Measurements from ENCODE around the gene SFMBT1. TPM values are rescaled to one million over a fixed set of nuclear protein-coding genes. Genes with fewer than 3 reads are reported as not detected.

SFMBT1 gene
- polyA plus RNA-seq, 1 donor from 2014 or later, result 17.8 TPM

DNA sequence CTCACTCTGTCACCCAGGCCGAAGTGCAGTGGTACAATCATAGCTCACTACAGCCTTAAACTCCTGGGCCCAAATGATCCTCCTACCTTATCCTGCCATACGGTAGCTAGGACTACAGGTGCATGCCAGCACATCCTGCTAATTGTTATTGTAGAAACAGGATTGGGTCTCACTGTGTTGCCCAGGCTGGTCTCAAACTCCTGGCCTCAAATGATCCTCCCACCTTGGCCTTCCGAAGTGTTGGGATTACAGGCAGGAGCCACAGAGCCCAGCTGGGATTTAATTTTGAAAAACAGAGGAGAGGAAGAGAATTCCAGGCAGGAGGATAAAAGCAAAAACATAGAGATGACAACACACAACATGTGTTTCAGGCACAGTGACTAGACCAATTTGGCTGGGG is 40.5 kb downstream of the SFMBT1 start:
- H3K4me3 Mint-ChIP-seq, result peak overlapping the region in 1 of 4 donors; percentile 65
- no peaks in the 10 kb centered on the region for H3K9me3 Mint-ChIP-seq
- peaks cover 4% of the 10 kb centered on the region for H3K36me3 Mint-ChIP-seq
- no peaks in the 10 kb centered on the region for H3K27me3 Mint-ChIP-seq
- H3K4me1 Mint-ChIP-seq, result peaks cover 18 to 24% (median 20%) of the 10 kb centered on the region in 3 donors
- H3K27ac Mint-ChIP-seq, result peak overlapping the region in 1 of 3 donors; percentile 32

- Mint-ChIP-seq H3K36me3 (peaks cover 3% of the 10 kb centered on the region), H3K27me3 (no peaks in the 10 kb centered on the region), H3K4me3 (no peak overlapping the region), H3K4me1 (peaks cover 8 to 13% (median 11%) of the 10 kb centered on the region in 3 donors), H3K27ac (no peak overlapping the region), H3K9me3 (no peaks in the 10 kb centered on the region)
These were observed 42.6 kb downstream of the SFMBT1 start for GRCh38 chr3:53003320-53003719.

DNA sequence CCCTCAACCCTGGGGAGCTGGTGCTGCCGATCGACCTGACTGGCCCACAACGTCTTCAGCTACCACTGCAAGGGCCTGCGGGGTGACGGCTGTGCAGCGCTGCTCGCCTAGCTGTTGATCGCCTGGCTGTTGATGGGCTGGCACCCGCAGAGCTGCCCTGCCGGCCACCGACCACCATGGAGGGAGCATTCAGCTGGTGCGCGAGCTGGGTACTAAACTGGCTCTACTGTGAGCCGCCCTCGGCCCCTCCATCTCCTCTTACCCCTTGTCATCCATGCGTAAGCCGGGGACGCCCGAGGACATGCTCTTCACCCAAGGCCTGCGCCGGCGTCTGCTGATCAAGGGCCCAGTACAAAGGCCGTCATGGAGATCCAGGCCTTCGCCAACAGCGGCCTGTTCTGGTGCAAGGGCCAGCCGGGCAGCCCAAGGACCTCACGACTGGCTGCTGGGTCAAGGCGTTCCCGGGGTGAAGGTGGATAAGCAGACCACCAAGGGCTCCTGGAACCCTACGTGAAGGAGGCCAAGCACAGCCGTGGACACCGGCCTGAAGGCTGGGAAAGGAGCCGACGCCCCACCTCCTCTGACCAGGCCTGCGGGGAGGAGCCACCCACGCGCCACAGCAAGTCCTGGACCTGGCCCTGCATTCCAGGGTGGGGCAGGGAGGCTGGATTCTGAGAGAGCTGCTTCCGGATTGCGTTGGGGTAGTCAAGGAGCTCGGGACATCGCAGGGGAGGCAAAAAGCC is 46.9 kb downstream of the SFMBT1 start:
- Mint-ChIP-seq H3K27ac (no peak overlapping the region), H3K4me3 (no peak overlapping the region), H3K9me3 (no peaks in the 10 kb centered on the region), H3K36me3 (no peaks in the 10 kb centered on the region), H3K4me1 (peaks cover 0 to 5% (median 0%) of the 10 kb centered on the region in 3 donors), H3K27me3 (no peaks in the 10 kb centered on the region)

DNA sequence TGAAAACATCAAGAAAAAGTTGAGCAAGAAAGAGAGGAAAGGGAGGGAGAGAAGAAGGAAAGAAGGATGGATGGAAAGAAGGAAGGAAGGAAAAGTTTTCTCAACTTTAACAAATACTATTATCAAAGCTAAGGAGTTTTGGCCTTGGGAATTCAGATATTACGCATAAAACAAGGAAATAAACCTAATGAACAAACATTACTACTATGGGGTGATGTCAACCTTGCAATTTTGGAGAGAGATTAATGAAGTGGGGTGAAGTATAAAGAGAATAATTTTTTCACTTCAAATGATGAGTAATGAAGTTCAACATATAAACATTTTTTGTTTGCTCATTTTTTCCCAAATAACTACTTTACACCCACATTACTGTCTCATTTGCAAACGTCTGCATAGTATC is 55.2 kb downstream of the SFMBT1 start:
- Mint-ChIP-seq H3K27me3 (no peaks in the 10 kb centered on the region), H3K27ac (peak overlapping the region in 1 of 3 donors; percentile 59), H3K4me3 (no peak overlapping the region), H3K9me3 (no peaks in the 10 kb centered on the region), H3K36me3 (no peaks in the 10 kb centered on the region), H3K4me1 (peaks cover 13 to 16% (median 15%) of the 10 kb centered on the region in 3 donors)

DNA sequence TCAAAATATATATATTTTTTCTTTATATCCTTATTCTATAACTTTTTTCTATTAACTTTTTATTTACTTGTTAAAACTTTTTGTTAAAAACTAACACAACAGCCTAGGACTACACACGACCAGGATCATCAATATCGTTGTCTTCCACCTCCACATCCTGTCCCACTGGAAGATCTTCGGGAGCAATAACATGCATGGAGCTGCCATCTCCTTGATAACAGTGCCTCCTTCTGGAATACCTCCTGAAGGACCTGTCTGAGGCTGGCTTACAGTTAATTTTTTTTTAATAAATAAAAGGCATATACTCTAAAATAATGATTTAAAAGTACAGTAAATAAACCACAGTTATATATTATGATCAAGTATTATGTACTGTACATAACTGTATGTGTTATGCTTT is 58.9 kb downstream of the SFMBT1 start:
- peaks cover 24 to 38% (median 34%) of the 10 kb centered on the region in 3 donors for H3K4me1 Mint-ChIP-seq
- H3K4me3 Mint-ChIP-seq, result no peak overlapping the region
- H3K27ac Mint-ChIP-seq, result no peak overlapping the region
- peaks cover 2% of the 10 kb centered on the region for H3K27me3 Mint-ChIP-seq
- no peaks in the 10 kb centered on the region for H3K36me3 Mint-ChIP-seq
- no peaks in the 10 kb centered on the region for H3K9me3 Mint-ChIP-seq

- H3K4me3 Mint-ChIP-seq, result no peak overlapping the region
- H3K27ac Mint-ChIP-seq, result peak overlapping the region in 1 of 3 donors; percentile 21
- H3K9me3 Mint-ChIP-seq, result no peaks in the 10 kb centered on the region
- peaks cover 2% of the 10 kb centered on the region for H3K27me3 Mint-ChIP-seq
- peaks cover 24 to 38% (median 32%) of the 10 kb centered on the region in 3 donors for H3K4me1 Mint-ChIP-seq
- H3K36me3 Mint-ChIP-seq, result no peaks in the 10 kb centered on the region
These were observed 59.8 kb downstream of the SFMBT1 start for GRCh38 chr3:52986049-52986448.

DNA sequence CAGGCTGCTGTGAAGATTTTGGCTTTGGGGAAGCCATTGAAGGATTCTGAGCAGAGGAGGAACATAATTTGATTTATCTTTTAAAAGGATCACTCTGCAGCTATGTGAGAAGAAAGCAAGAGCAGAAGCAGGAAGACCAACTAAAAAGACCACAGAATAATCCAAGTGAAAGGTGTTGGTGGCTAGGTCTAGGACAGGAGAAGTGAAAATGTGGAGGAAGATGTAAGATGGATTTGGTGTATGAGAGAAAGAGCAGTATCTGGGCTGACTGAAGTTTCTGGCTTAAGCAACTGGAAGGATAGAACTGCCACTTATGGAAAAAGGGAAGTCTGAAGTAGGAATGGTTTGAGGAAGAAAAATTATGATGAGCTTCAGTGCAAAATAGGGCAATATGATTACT is 62.0 kb downstream of the SFMBT1 start:
- peak overlapping the region; percentile 66 to 72 (median 70) for H3K27ac Mint-ChIP-seq
- H3K27me3 Mint-ChIP-seq, result peaks cover 2% of the 10 kb centered on the region
- H3K36me3 Mint-ChIP-seq, result no peaks in the 10 kb centered on the region
- H3K4me3 Mint-ChIP-seq, result peak overlapping the region; percentile 5 to 87 (median 40)
- H3K9me3 Mint-ChIP-seq, result no peaks in the 10 kb centered on the region
- H3K4me1 Mint-ChIP-seq, result peaks cover 30 to 32% (median 31%) of the 10 kb centered on the region in 3 donors

- Mint-ChIP-seq H3K4me1 (peaks cover 30 to 32% (median 31%) of the 10 kb centered on the region in 3 donors), H3K27ac (peak overlapping the region; percentile 66 to 72 (median 70)), H3K9me3 (no peaks in the 10 kb centered on the region), H3K4me3 (peak overlapping the region; percentile 5 to 87 (median 40)), H3K27me3 (peaks cover 2% of the 10 kb centered on the region), H3K36me3 (peaks cover 2% of the 10 kb centered on the region)
These were observed 62.5 kb downstream of the SFMBT1 start for GRCh38 chr3:52983336-52983807.

DNA sequence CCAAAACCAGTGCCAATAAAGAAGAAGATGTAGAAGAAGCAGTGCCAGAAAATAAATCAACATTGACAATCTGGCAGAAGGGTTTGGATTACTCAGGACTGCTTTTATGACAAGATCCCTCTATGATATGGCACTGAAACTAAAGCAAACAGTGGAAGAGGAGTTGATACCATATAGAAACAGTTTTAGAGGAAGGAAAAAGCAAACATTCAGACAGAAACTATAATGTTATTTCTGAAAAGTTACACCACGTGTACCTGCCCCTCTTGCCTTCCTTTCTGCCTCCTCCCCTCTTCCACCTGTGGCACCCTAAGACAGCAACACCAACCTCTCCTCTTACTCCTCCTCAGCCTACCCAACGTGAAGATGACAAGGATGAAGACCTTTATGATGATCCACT is 63.0 kb downstream of the SFMBT1 start:
- Mint-ChIP-seq H3K27ac (peak overlapping the region; percentile 66 to 72 (median 70)), H3K4me3 (peak overlapping the region in 2 of 4 donors; percentile 86 to 87), H3K27me3 (peaks cover 2% of the 10 kb centered on the region), H3K36me3 (peaks cover 2% of the 10 kb centered on the region), H3K4me1 (peaks cover 26 to 27% (median 26%) of the 10 kb centered on the region in 3 donors), H3K9me3 (no peaks in the 10 kb centered on the region)

DNA sequence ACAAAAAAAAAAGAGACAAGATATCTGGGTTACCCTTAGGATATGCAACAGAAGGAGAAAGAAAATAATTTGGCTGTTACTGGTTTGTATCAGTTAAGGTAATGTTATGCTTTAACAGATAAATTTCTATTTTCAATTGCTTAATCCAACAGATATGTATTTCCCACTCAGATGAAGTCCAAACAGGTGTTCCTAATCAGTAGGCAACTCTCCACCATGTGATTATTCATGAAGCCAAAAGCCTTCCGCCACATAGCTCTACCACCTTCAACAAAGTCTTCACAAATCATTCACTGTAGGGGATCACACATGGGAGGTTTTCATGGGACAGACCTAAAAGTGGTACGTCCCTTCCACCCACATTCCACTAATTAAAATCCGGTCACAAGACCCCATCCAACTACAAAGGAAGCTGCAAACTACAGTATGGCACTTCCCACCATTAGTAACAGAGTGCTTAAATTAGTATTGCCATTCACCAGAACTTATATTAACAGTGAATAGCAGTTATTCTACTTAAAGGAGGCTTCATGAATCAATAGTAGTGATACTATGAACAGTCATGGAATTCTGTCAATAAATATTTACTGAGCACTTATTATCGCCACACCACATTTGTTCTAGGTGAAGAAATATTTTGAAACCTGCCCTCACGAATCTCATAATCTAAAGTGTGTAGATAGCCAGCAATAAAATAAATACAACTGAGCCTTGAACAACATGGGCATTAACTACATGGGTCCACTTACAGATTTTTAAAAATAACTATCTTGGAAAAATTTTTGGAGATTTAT is 66.5 kb downstream of the SFMBT1 start:
- no peak overlapping the region for H3K4me3 Mint-ChIP-seq
- peaks cover 2% of the 10 kb centered on the region for H3K27me3 Mint-ChIP-seq
- H3K4me1 Mint-ChIP-seq, result peaks cover 22 to 33% (median 23%) of the 10 kb centered on the region in 3 donors
- no peaks in the 10 kb centered on the region for H3K9me3 Mint-ChIP-seq
- H3K36me3 Mint-ChIP-seq, result peaks cover 5% of the 10 kb centered on the region
- peak overlapping the region in 2 of 3 donors; percentile 2 to 48 for H3K27ac Mint-ChIP-seq

DNA sequence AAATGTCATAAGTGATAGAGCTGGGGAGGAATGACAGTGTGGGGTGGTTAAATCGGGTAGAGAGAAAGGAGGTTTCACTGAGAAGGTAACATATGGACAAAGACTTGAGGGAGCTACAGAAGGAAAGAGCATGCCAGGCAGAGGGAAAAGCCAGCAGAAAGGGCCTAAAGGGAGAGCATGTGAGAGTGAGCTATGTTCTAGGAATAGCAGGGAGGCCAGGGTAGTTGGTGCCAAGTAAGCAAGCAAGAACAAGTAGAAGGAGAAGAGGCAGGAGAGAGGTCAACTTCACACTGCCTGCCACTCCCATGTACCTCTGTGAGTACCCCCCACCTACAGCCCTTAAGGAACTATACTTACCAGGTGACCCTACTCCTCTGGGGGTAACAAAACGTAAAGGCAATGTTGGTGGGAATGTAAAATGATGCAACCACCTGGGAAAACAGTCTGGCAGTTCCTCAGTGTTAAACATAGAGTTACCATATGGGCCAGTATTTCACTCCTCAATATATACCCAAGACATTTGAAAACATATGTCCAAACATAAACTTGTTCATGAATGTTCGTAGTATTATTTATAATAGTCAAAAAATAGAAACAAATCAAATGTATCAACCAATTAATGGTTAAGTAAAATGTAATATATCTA is 67.6 kb downstream of the SFMBT1 start:
- no peaks in the 10 kb centered on the region for H3K27me3 Mint-ChIP-seq
- H3K4me3 Mint-ChIP-seq, result peak overlapping the region in 1 of 4 donors; percentile 77
- peaks cover 15 to 30% (median 20%) of the 10 kb centered on the region in 3 donors for H3K4me1 Mint-ChIP-seq
- H3K27ac Mint-ChIP-seq, result no peak overlapping the region
- H3K36me3 Mint-ChIP-seq, result peaks cover 5% of the 10 kb centered on the region
- H3K9me3 Mint-ChIP-seq, result no peaks in the 10 kb centered on the region

- no peak overlapping the region for H3K27ac Mint-ChIP-seq
- no peaks in the 10 kb centered on the region for H3K27me3 Mint-ChIP-seq
- H3K4me1 Mint-ChIP-seq, result peaks cover 11 to 22% (median 13%) of the 10 kb centered on the region in 3 donors
- peaks cover 7% of the 10 kb centered on the region for H3K36me3 Mint-ChIP-seq
- H3K9me3 Mint-ChIP-seq, result no peaks in the 10 kb centered on the region
- H3K4me3 Mint-ChIP-seq, result no peak overlapping the region
These were observed 72.1 kb downstream of the SFMBT1 start for GRCh38 chr3:52973806-52974205.

DNA sequence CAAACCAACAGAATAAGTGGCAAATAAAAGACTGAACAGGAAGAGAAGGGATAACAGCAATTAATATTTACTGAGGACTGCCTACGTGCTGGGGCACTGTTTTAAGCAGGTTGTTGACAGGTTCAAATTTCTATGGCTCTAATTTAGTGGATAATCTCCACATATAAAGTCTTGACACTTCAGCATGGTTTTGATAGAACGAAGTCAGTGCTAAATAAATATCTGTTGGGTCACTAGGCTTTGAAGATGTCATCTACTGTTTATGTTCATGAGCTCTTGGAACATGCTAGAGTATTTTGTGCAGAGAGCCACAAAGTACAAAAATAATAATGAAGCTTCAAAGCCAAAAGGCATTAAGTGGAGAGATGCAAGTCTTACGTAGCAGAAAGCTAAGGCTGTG is 74.0 kb downstream of the SFMBT1 start:
- no peak overlapping the region for H3K4me3 Mint-ChIP-seq
- no peak overlapping the region for H3K27ac Mint-ChIP-seq
- no peaks in the 10 kb centered on the region for H3K9me3 Mint-ChIP-seq
- no peaks in the 10 kb centered on the region for H3K27me3 Mint-ChIP-seq
- H3K36me3 Mint-ChIP-seq, result peaks cover 5% of the 10 kb centered on the region
- peaks cover 11 to 26% (median 14%) of the 10 kb centered on the region in 3 donors for H3K4me1 Mint-ChIP-seq

GRCh38 chr3:52967398-52967797 is 78.5 kb downstream of the SFMBT1 start:
- no peaks in the 10 kb centered on the region for H3K9me3 Mint-ChIP-seq
- peaks cover 6% of the 10 kb centered on the region for H3K36me3 Mint-ChIP-seq
- H3K4me3 Mint-ChIP-seq, result no peak overlapping the region
- H3K4me1 Mint-ChIP-seq, result peaks cover 5 to 16% (median 6%) of the 10 kb centered on the region in 3 donors
- no peak overlapping the region for H3K27ac Mint-ChIP-seq
- H3K27me3 Mint-ChIP-seq, result no peaks in the 10 kb centered on the region

- no peak overlapping the region for H3K27ac Mint-ChIP-seq
- H3K36me3 Mint-ChIP-seq, result peaks cover 4% of the 10 kb centered on the region
- H3K4me3 Mint-ChIP-seq, result no peak overlapping the region
- H3K4me1 Mint-ChIP-seq, result peaks cover 22 to 30% (median 25%) of the 10 kb centered on the region in 3 donors
- H3K27me3 Mint-ChIP-seq, result no peaks in the 10 kb centered on the region
- peaks cover 0 to 7% (median 2%) of the 10 kb centered on the region in 3 donors for H3K9me3 Mint-ChIP-seq
These were observed 83.7 kb downstream of the SFMBT1 start for GRCh38 chr3:52962160-52962559.

Measured in IgD-negative memory B cell (primary cell).